GM19099 (cell line): ENCODE measurements around the gene PIK3R3.

Source experiments
- POLR2A ChIP-seq: IDR thresholded peaks from 3 replicates; pipeline ENCODE4 v1.6.1; 2011; ENCODE audit warnings: low read depth; ENCODE audit not compliant: insufficient read length; ENCODE audit errors: extremely low read depth

The PIK3R3 gene

GRCh38 chr1:46096269-46097148 lies 35.9 kb downstream of the PIK3R3 start:
- no peak for TF ChIP-seq POLR2A

- no peak for TF ChIP-seq POLR2A
Observed at GRCh38 chr1:46094471-46095005, 37.9 kb downstream of the PIK3R3 start.

- TF ChIP-seq POLR2A = no peak
Observed at GRCh38 chr1:46087891-46088290, 44.5 kb downstream of the PIK3R3 start.

- no peak for TF ChIP-seq POLR2A
Observed at GRCh38 chr1:46086576-46086975, 45.9 kb downstream of the PIK3R3 start.

GRCh38 chr1:46084553-46085451 lies 47.6 kb downstream of the PIK3R3 start:
- no peak for TF ChIP-seq POLR2A

GRCh38 chr1:46083579-46083978 lies 48.9 kb downstream of the PIK3R3 start:
- TF ChIP-seq POLR2A = no peak

GRCh38 chr1:46081619-46082018 lies 50.8 kb downstream of the PIK3R3 start:
- no peak for TF ChIP-seq POLR2A

- TF ChIP-seq POLR2A = no peak
Observed at GRCh38 chr1:46081206-46081605, 51.2 kb downstream of the PIK3R3 start.

- no peak for TF ChIP-seq POLR2A
Observed at GRCh38 chr1:46080257-46080656, 52.2 kb downstream of the PIK3R3 start.

GRCh38 chr1:46077644-46078043 lies 54.8 kb downstream of the PIK3R3 start:
- TF ChIP-seq POLR2A = no peak

GRCh38 chr1:46076343-46076742 lies 56.1 kb downstream of the PIK3R3 start:
- no peak for TF ChIP-seq POLR2A

- TF ChIP-seq POLR2A = no peak
Observed at GRCh38 chr1:46072975-46073374, 59.5 kb downstream of the PIK3R3 start.

GRCh38 chr1:46070164-46070814 lies 62.1 kb downstream of the PIK3R3 start:
- TF ChIP-seq POLR2A = no peak

- no peak for TF ChIP-seq POLR2A
Observed at GRCh38 chr1:46068525-46068924, 63.9 kb downstream of the PIK3R3 start.

GRCh38 chr1:46067652-46068051 lies 64.8 kb downstream of the PIK3R3 start:
- no peak for TF ChIP-seq POLR2A
